ENCODE measurements around the gene TERT.

TERT gene

GRCh38 chr5:1338506-1339070 is 43.7 kb upstream of the TERT start:
- no peak overlapping the region for H3K27ac ChIP-seq

GRCh38 chr5:1338196-1338490 is 43.3 kb upstream of the TERT start:
- H3K27ac ChIP-seq: no peak overlapping the region
- TF ChIP-seq, protein P1, sequence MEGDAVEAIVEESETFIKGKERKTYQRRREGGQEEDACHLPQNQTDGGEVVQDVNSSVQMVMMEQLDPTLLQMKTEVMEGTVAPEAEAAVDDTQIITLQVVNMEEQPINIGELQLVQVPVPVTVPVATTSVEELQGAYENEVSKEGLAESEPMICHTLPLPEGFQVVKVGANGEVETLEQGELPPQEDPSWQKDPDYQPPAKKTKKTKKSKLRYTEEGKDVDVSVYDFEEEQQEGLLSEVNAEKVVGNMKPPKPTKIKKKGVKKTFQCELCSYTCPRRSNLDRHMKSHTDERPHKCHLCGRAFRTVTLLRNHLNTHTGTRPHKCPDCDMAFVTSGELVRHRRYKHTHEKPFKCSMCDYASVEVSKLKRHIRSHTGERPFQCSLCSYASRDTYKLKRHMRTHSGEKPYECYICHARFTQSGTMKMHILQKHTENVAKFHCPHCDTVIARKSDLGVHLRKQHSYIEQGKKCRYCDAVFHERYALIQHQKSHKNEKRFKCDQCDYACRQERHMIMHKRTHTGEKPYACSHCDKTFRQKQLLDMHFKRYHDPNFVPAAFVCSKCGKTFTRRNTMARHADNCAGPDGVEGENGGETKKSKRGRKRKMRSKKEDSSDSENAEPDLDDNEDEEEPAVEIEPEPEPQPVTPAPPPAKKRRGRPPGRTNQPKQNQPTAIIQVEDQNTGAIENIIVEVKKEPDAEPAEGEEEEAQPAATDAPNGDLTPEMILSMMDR (conservative IDR thresholded peaks at IDR 0.05): no peak
- TF ChIP-seq ZFX (IDR thresholded peaks at IDR 0.05): no peak

More at GRCh38 chr5:1338506-1339070, 43.7 kb upstream of the TERT start:
- TF ChIP-seq ZFX (IDR thresholded peaks at IDR 0.05): no peak
- TF ChIP-seq, protein P1 (conservative IDR thresholded peaks at IDR 0.05): no peak

DNA sequence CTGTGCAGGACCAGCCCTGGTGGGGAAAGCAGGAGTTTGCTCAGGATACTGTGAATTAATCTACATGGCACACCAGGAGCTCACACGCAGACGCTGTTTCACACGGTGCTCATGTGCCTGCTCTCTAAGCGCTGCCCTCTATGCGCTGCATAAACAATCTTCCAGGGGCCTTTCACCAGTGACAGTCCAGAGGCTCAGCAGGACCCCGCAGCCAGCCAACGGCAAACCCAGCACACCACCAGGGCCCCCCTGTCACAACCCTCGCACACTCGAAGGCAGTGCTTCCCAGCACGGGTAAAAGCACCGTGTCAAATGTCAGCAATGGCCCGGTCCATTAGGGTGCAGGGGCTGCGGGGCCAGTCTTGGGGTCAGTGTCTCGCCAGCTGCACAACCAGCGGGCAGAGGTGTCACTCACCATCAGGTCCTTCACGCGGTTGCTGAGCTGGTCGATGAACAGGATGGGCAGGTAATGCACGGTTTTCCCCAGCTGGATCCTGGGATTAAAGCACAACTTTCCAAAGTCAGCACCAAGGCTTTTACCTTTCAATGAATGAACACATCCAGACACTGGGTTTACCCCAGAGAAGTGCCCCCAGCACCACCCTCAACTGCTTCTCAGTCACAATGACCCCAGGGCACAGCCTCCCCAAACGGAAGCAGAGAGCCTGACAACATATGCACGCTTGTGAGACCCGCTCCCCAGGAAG is 42.8 kb upstream of the TERT start:
- H3K27ac ChIP-seq: no peak overlapping the region
- no peak for TF ChIP-seq ZFX (IDR thresholded peaks at IDR 0.05)
- TF ChIP-seq, protein P1 (conservative IDR thresholded peaks at IDR 0.05): no peak

GRCh38 chr5:1336749-1337488 is 42.1 kb upstream of the TERT start:
- no peak for TF ChIP-seq ZFX (IDR thresholded peaks at IDR 0.05)
- TF ChIP-seq, protein P1 (conservative IDR thresholded peaks at IDR 0.05): no peak

DNA sequence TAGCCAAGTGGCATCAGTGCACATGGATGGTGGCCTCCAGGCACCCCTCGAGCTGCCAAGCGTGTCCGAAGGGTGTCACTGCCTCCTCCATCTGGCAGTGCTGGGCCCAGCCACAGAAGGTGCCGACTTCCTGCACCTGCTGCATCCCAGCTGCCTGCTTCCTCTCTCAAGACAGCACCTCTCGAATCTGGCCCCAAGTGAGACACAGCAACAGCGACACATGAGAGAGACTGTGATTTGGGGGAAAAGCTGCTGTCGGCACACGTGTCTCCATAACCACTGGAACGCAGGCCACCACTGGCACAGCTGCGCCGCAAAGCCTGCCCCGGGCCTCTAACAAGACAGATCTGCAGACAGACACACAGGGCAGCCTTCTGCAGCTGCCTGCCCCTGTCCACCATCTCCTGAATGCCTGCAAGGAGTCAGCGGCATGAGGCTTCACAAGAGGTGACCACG is 41.3 kb upstream of the TERT start:
- H3K27ac ChIP-seq: no peak overlapping the region
- TF ChIP-seq, protein P1 (conservative IDR thresholded peaks at IDR 0.05): no peak
- TF ChIP-seq ZFX (IDR thresholded peaks at IDR 0.05): no peak

More at GRCh38 chr5:1336749-1337488, 42.1 kb upstream of the TERT start:
- no peak overlapping the region for H3K27ac ChIP-seq

GRCh38 chr5:1335540-1336095 is 40.8 kb upstream of the TERT start:
- no peak for TF ChIP-seq ZFX (IDR thresholded peaks at IDR 0.05)
- TF ChIP-seq, protein P1 (conservative IDR thresholded peaks at IDR 0.05): no peak
- H3K27ac ChIP-seq: no peak overlapping the region

Measured in C4-2B (cell line).